ENCODE results near the gene CARM1.

GRCh38 chr19:10835754-10836478, 35.4 kb upstream of the CARM1 start, which contains the start of gene TMED1:
- TF ChIP-seq POLR2AphosphoS5 (IDR thresholded peaks at IDR 0.05; ENCODE audit: low read depth) (peak; percentile 88), CTCF (conservative IDR thresholded peaks at IDR 0.05; ENCODE audit: low read depth in 2 of 2) (peak in 1 of 2 experiments; percentile 25; a peak in 2 of 4 replicates), JUNB (IDR thresholded peaks at IDR 0.05; ENCODE audit: unreplicated experiment) (no peak), EZH2phosphoT487 (IDR thresholded peaks at IDR 0.05; ENCODE audit: unreplicated experiment) (no peak), EZH2 (IDR thresholded peaks at IDR 0.05; ENCODE audit: low read depth, unreplicated experiment) (no peak), REST (IDR thresholded peaks at IDR 0.05; ENCODE audit: unreplicated experiment) (no peak), CREB1 (CRISPR knock-in tag; IDR thresholded peaks at IDR 0.05; ENCODE audit: low read depth) (no peak), ETS1 (IDR thresholded peaks at IDR 0.05) (no peak)
